Endothelial cell of hepatic sinusoid (primary cell): ENCODE results near the gene FMN1.

Experiments used
- in situ Hi-C: cut with HindIII; loops from 2 replicates; pipeline ENCODE4 v1.10.0; 2017; ENCODE audit warnings: low sequenced_read_pairs

The FMN1 gene

DNA sequence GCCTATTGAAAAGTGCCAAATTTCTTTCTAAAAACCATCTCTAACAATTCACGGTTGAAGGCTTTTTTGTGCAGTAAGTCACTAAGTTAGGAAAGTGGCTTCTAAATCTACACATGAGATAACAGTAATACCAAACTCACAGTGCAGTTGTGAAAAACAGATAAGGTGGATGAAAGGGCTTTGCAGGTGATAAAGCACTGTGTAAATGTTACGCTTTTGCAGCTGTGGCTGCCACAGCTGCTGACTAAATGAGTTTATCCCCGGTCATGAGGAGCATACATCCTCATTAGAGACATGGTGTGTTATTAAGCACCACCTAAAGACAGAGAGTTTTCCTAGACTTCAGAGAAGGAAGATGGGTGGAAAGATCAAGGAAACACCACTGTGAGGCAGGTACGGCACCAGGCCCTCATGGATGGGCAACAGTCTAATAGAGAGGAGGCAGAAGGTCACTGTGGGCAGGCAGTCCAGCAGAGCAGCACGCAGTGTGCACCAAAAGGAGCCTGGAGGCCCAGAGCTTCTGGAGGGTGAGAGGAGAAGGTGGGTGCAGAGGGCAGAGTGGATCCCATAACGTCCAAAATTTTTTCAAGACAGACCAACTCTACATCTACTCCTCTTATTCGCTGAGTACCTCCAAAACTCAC, 68.5 kb downstream of the FMN1 start:
- in situ Hi-C loops, result no loop called here

- in situ Hi-C loops, result no loop called here
Measured at GRCh38 chr15:33124811-33125210, 69.7 kb downstream of the FMN1 start.

DNA sequence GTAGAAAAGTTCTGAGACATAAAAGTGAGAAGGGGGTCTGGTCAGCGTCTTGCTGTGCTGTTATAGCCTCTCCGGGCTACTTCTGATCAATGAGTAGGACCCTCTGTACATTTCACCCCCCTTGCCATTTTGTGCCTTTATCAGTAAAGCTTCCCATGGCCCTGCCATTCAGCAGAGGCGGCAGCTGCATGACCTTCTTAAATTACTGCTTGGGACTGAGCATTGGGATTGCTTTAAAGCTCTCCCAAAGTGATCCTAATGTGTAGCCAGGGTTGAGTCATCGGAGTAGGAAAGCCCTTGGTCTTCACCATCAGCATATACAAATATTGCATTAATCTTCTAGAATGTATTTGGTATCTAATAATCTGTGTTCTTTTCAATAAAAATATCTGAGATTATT, 70.2 kb downstream of the FMN1 start:
- in situ Hi-C loops, result no loop called here

DNA sequence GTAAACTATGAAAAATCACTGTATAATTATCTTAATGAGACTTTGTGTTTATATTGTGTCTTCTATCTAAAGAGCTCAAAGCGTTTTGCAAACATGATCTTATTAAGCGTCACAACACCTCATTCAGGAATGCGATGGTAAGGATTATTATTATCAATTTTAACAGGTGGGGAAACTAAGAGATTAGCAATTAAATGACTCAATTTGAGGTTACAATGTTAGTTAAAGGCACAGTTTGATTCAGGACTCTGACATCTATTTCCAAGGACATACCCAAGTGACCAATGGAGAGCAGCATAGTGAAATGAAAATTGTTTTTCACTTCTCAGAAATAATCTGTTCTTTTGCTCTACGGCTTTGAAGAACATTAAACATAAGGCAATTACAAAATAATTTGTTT, 74.6 kb downstream of the FMN1 start:
- in situ Hi-C loops, result no loop called here

- in situ Hi-C loops, result no loop called here
Measured at GRCh38 chr15:33119273-33119672, 75.2 kb downstream of the FMN1 start.

DNA sequence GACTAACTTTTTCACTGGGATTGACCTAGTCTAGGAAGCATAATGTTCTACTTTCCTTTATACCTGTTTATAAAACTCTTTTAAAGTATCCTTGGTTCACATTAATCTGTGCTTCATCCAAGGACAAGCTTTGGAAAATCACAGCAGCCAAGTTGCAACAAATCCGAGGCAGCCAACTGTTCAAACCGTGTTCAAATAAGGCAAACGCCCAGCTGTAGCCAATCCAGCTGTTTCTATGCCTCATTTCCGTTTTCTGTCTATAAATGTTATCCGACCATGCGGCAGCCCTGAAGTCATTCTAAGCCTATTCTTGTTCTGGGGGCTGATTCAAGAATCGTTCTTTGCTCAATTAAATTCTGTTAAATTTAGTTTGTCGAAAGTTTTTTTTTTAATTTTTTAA, 78.3 kb downstream of the FMN1 start:
- in situ Hi-C loops, result no loop called here

DNA sequence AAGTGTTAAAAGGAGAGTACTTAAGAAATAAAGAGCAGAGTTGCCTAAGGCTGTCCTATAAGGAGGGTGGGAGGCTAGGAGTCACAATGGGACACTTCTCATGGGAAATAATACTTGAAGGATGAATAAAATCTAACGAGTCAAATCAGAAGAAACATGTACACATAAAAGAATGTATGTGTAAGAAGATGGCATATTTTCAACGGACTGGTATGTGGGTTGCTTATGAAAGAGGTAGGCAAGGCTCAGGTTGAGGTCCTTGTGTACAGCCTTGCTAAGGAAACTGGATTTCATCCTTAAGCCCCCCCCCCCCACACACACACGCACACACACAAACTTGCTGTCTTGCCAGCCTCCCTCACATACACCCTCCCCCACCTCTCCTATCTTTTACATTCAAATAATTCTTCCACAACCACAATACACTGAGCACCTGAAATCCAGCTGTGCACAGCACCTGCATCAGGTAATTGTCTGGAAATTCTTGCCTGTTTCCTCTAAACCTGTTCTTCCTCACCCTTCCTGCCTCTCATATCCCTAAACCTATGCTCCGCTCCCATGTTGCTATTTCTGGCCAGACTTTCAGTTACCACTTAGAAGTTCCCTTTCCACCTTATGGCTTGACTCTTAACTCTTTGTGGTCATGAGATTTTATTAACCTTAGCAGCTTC, 79.2 kb downstream of the FMN1 start:
- in situ Hi-C loops, result no loop called here

- in situ Hi-C loops, result no loop called here
Measured at GRCh38 chr15:33114374-33114717, 80.2 kb downstream of the FMN1 start.

- in situ Hi-C loops, result no loop called here
Measured at GRCh38 chr15:33113666-33114373, 80.7 kb downstream of the FMN1 start.

DNA sequence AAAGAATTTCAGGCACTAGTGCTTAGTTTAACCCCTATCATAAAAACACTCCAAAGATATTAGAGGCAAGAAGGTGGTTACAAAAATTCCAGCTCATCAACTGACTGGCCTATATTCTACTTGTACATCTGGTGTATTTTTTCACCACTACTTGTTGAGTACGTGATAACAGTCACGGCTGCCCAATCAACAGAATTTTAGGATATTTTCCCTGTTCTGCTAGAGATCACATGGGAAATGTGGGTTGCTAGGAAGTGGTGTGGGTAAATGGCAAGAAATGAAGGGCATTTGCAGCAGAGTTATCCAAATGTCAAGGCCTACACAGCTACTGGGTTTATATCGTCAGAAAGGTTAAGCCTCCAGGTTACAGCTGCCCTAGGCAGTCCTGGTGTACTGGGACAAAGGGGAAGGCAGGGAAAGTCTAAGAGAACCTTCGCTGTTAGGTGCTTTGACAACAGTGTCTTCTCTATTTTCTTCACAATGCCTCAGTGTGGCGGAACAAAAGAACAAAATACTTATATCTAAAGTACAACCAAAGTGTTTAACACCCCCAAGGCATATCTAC, 81.9 kb downstream of the FMN1 start:
- in situ Hi-C loops, result no loop called here

DNA sequence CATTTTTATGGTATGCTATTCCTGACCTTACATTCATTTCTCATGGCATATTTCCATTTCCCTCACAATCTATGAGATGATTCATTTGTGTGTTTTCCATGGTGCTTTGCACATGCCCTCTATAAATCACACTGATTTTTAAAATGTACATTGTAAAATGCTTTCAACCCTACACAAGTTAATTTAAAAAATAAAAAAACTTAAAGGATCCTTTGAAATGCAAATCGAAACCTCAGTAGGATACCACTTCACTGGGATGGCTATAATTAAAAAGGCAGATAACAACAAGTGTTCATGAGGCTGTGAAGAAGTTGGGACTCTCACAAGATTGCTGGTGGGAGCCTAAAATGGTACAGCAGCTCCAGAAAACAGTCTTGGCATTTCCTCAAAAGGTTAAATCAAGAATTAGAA, 83.5 kb downstream of the FMN1 start:
- in situ Hi-C loops, result no loop called here

DNA sequence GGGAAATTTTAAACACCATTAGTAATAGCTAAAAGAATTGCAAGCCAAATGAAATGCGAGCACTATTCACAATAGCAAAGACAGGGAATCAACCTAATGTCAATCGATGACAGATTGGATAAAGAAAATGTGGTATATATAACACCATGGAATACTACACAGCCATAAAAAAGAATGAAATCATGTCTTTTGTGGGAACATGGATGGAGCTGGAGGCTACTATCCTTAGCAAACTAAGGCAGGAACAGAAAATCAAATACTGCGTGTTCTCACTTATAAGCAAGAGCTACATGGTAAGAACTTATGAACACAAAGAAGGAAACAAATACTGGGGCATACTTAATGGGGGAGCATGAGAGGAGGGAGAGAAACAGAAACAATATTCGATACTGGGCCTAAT, 85.2 kb downstream of the FMN1 start:
- in situ Hi-C loops, result no loop called here

GRCh38 chr15:33108518-33108917, 86.0 kb downstream of the FMN1 start:
- in situ Hi-C loops, result no loop called here

DNA sequence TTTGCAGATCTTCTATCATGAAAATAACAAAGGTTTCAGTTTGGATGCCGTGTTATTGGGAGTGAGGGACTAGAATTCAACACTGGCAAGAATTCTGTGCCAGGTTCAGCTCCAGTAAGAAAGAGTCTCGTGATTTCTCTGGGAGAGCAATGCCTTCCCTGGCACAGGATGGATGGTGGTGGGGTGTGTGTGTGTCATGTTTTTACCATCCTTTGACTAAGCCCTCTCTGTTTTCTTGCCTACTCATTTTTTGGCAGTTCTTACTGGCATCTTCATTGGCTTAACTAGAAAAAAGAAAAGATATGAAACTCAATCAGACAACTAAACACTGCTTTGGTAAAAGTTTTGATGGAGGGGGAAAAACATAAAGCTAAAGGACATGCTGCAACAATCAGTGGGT, 86.6 kb downstream of the FMN1 start:
- in situ Hi-C loops, result no loop called here

DNA sequence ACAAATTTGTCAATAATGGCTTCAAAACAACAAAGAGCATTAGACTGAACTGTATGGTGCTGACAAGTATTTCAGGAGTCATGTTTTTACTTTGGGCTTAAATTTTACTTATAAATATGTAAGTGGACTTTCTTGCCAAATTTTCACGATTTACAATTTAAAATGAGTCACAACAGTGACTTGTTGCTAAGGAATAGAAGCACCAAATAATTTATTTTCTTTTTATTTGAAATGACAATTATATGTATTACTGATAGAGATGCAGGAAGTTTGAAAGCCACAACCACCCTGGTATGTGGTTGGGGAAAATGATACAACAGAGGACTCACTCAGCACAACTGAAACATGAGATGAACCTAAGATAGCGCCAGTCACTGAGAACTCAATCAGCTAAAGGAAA, 90.3 kb downstream of the FMN1 start:
- in situ Hi-C loops, result no loop called here

DNA sequence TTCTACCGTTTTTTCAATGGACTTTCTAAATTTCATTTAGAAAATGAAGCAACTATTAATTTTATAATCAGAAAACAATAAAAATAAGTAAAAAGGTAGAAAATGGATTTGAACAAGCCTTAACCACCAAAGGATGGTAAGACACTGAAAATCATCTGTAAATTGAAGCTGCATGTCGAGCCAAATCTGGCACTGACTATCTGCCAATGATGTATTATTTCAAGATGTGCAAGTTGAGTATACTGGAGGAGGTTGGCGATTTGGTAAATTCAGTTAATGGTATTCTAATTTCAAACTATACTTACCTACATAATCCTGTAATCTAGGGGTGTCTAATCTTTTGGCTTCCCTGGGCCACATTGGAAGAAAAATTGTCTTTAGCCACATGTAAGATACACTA, 93.5 kb downstream of the FMN1 start:
- in situ Hi-C loops, result no loop called here

DNA sequence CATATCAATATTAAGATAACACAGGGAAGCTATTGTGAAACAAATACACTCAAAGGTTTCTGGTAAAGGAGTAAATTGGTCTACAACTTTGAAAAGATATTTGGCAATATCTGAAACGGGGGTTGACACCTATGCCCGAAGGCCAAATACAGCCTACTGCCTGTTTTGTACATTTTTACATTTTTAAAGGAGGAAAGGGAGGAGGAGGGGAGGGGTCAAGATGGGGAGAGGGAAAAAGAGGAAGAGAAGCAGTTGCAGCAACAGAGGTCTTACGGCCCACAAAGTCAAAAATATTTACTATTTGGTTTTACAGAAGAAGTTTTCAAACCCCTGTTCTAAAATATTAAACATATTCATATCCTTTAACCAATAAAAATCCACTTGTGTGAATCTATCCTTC, 94.2 kb downstream of the FMN1 start:
- in situ Hi-C loops, result no loop called here

DNA sequence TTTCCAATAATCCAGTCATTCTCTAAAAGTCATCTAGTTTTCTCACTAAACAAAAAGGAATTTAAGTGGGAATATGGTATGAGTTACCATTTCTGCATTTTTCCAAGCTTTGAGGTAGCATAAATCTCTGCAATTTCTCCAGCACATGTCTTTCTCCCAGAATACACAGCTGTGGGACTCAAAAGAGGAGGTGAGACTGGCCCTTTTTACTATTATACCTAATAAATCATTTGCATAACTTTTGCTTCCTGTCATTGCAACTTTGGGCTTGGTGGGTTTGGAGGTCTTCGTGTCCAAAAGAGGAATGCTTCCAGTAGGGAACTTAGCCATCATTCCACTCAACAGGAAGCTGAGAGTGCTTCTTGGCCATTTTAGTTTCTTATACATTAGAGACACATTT, 94.8 kb downstream of the FMN1 start:
- in situ Hi-C loops, result no loop called here

- in situ Hi-C loops, result no loop called here
Measured at GRCh38 chr15:33099213-33099612, 95.3 kb downstream of the FMN1 start.

DNA sequence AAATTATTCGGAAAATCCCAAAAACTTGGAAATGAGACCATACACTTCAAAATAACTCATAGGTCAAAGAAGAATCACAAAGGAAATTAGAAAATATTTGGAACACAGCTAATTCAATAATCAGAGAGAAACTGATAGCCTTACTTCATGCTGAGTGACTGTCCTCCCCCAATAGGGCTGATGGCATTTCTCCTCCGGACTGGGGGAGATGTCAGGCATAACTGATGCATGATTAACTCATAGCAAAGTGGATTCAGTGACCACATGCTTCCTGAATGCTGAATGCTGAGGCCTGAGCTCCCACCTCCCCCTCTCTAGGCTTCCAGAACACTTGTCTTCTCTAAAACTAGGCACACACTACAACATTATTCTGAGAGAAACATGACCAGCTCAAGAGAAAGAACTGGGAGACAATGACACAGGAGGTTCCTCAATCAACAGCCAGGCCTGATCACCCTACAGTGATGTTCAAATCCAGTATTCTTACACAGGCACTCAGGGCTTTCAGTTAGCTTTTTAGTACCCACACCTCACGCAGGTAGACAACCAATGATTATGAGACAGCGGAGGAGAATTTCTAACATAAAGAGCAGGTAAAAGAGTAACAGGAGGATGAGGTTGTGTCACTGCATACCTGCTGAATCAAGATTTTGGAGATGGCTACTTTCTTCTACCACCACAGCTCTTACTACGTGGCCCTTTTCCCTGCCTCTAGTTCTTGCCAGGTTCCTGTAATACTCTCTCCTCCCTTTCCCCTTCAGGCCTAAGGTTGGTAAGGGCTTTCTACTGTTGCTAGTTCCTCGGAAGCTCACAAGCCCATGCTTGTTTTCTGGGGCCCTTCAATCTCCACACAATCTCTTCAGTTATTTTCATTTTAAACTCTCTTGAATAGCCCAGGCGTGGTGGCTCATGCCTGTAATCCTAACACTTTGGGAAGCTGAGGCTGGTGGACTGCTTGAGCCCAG, 96.1 kb downstream of the FMN1 start:
- in situ Hi-C loops, result no loop called here

GRCh38 chr15:33096134-33096533, 98.4 kb downstream of the FMN1 start:
- in situ Hi-C loops, result no loop called here
